PC-3 (cell line): ENCODE results near the gene PLAAT4.

Source experiments
- CTCF ChIP-seq: fragments of 300-600 bp; sonication (generic); conservative IDR thresholded peaks from 2 replicates; pipeline ENCODE4 v1.5.1; 2017; ENCODE audit warnings: antibody characterized with exemption, low read depth, mild to moderate bottlenecking, low read length
- EZH2 ChIP-seq: fragments of 300-600 bp; sonication (generic); IDR thresholded peaks from one replicate; pipeline ENCODE4 v1.6.1; 2017; ENCODE audit warnings: antibody characterized with exemption, mild to moderate bottlenecking, low read length; ENCODE audit not compliant: unreplicated experiment

GRCh38 chr11:63494975-63495374, 41.6 kb upstream of the PLAAT4 start:
- TF ChIP-seq EZH2 (no peak), CTCF (no peak)
